GM18526 (cell line): ENCODE measurements around the gene CD274.

Experiments used
- POLR2A ChIP-seq: IDR thresholded peaks from 3 replicates; pipeline ENCODE4 v1.6.1; 2011; ENCODE audit not compliant: insufficient read length; ENCODE audit errors: extremely low read depth

CD274 gene

DNA sequence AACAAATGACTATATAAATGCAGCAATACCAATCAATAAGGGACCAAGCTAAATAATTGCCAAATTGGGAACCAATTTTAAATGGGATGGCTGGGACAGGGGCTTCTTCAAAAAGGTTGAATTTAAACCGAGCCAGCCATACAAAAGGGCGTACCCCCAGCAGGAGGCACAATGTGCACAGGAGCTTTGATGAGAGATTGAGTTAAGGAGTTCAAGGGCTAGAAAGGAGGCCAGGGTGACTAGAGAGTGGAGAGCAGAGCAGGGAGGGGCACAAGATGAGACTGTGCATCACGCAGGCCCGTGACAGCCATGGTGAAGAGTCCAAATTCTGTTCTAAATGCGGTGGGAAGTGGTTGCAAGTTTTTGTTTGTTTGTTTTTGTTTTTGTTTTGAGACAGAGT is 36.6 kb downstream of the CD274 start:
- no peak for TF ChIP-seq POLR2A

- no peak for TF ChIP-seq POLR2A
These were observed 38.1 kb downstream of the CD274 start for GRCh38 chr9:5488221-5489008.

DNA sequence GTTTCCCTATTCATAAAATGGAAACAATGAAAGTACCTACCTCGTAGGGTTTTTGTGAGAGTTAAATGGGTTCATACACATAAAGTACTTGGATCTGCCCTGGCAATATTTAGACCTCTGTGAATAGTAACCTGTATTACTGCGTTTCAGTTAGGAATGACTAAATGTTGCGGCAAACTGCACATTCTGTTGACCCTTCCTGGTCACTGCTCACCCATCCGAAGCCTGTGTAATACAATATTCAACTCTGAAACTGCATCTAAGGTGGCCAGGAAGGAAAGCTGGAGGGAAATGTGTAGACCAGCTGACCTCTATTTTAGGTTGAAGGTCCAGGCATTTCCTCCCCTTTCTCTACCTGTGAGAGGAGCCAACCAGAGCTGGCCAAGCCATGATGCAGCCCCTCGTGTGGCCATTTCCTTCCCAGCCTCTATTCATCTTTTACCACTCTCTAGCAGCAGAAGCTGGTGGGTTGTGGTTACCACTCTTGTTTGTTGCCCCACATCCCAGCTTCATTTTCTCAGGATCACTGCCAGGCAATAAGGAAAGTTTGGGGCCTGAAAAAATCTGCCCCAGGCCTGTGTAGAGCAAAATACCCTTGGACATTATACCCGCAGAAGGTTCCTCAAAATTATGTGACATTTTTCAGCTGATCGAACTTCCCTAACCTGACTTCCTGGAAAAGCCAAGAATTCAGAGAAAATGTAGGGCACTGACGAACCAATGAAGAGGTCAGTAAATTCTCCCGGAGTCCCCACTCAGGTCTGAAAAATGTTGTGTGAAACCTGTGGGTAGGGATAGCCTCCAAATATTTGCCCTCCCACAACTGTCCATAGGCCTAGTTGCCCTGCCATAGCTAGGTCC is 39.5 kb downstream of the CD274 start:
- no peak for TF ChIP-seq POLR2A

- TF ChIP-seq POLR2A: no peak
These were observed 42.8 kb downstream of the CD274 start for GRCh38 chr9:5492965-5493678.

GRCh38 chr9:5493679-5494511 is 43.6 kb downstream of the CD274 start:
- no peak for TF ChIP-seq POLR2A

DNA sequence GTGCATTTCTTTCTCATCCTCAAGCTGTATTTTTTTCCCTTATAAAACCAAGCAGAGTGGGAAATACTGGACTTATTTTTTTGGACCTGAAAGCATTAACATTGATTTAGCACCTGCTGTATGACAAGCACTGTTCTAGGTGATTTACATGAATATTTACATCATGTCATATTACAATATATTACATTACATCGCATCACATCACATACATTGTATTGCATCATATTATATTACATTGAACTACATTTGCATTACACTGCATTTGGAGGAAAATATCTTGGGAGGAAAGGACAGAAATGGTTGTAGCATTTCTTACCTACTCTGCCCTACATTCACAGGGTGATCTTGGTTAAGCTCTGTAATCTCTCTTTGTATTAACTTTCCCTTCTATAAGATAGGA is 48.8 kb downstream of the CD274 start:
- no peak for TF ChIP-seq POLR2A

GRCh38 chr9:5499889-5500398 is 49.6 kb downstream of the CD274 start:
- no peak for TF ChIP-seq POLR2A

GRCh38 chr9:5500441-5501235 is 50.3 kb downstream of the CD274 start:
- no peak for TF ChIP-seq POLR2A

GRCh38 chr9:5502553-5502952 is 52.2 kb downstream of the CD274 start:
- no peak for TF ChIP-seq POLR2A

GRCh38 chr9:5509573-5509972 is 59.2 kb downstream of the CD274 start:
- no peak for TF ChIP-seq POLR2A

DNA sequence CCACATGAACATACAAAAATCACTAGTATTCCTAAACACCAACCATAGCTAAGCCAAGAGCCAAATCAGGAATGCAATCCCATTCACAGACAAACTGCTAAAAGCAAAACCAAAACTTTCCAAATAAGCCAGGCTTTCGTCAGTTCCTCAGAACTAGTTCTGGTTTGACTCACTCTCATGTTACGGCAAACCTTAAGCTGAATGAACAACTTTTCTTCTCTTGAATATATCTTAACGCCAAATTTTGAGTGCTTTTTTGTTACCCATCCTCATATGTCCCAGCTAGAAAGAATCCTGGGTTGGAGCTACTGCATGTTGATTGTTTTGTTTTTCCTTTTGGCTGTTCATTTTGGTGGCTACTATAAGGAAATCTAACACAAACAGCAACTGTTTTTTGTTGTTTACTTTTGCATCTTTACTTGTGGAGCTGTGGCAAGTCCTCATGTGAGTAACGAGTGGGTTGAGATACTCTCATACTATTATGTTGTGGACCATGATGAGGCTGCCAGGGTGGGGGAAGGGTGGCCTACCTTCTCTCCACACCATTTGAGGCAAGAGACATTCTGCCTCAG is 60.1 kb downstream of the CD274 start, which contains the start of gene PDCD1LG2:
TSS of gene PDCD1LG2 (plus strand) at position 172 of the 572 bp plus-strand sequence. CDS start 12,016 bp downstream, outside the sequence.
- TF ChIP-seq POLR2A: no peak

DNA sequence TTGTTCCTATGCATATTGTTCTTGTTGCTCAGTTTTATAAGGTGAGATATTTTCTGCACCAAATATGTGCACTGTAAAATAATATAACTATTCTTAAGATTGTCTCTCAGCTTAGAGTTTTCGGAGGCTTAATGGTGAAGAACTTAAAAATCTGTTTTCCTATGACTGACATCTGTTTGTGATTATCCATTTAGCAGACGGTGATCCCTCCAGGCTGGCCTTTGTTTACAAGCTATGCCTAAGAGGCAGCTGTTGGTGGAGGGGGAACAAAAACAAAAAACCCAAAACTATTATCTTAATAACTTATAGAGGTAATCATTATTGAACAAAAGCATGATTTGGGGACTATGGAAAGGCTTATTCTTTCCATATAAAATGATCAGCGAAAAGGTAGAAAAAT is 60.6 kb downstream of the CD274 start:
- TF ChIP-seq POLR2A: no peak

DNA sequence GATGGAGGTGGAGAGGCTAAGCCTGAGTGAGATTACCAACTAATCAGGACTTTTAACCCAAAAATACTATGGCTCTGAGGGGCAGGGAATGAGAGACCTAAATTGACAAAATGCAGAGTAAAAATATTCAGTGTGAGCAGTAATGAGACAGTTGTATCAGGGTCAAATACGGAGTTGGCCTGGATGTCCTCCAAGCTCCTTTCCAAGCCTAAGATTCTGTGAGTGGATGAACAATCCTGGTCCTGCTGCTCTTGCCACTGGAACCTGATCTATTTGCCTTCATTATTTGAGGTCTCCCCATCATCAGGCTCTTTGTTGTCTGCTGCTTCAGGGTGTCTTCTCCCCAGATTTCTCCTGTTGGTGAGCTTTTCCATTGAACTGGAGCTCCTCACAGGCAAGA is 61.1 kb downstream of the CD274 start:
- no peak for TF ChIP-seq POLR2A
